HG02884 (cell line): Measurements from ENCODE around the gene PITX3.
"Not testable (repeated sequence)": the region's sequence is repeated elsewhere in the genome, so short reads cannot be mapped to it uniquely, and the experiment has no call there.

Experiments
- ATAC-seq: cut with Tn5 transposase; IDR thresholded peaks from one replicate; pipeline ENCODE4 v1.9.1; 2021; ENCODE audit warnings: mild to moderate bottlenecking, moderate library complexity; ENCODE audit not compliant: unreplicated experiment

Gene PITX3

DNA sequence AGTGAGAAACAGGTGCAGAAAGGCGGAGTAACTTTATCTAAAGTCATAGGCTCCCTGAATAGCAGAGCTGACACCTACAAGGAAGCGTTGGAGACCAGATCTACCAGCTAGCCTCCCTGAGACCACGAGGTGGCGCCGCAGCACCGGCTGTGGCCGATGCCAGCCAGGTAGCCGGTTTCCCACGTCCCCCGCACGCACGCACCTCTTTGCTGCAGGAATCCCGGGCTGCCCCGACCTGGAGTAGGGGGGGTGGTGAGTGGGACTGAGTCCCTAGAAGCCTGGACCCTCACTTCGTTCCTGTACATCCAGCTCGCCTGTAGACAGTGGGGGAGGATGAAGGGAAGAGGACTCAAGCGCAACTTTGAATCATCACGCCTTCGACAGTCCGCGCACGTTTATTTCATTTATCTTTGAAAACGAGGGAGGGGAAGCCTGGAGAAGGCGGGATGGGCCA lies 11.5 kb downstream of the PITX3 start:
- no peak for ATAC-seq

DNA sequence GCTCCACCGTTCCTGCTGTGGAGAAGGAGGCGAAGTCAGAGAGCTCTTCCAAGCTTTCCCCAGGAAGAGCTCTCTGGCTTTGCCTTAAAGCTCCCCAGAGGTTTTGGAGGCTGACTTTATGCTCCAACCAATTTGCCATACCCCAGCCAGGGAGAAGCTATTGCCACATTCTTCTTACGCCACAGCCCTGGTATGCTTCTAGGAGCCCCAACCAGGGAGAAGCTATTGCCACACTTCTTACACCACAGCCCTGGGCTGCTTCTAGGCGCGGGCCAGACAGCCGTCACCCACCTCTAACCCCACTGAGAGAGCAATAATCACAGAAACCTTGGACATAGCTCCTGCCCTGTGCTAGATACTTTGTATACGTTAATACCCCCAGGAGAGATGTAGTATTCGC lies 14.3 kb downstream of the PITX3 start:
- ATAC-seq = no peak

DNA sequence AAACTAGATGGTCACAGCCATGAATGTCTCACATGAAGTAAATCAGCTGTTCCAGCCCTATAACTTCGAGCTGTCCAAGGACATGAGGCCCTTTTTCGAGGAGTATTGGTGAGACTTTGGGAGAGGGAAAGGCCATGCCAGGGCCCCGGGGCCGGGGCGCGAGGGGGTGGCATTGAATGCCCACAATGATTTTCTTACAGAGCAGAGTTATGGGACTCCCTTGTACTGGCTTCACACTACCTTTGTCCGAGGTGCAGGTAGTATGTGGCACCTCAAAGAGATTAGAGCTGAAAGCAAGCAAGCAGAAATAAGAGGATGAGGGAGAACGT lies 14.8 kb downstream of the PITX3 start:
- no peak for ATAC-seq

DNA sequence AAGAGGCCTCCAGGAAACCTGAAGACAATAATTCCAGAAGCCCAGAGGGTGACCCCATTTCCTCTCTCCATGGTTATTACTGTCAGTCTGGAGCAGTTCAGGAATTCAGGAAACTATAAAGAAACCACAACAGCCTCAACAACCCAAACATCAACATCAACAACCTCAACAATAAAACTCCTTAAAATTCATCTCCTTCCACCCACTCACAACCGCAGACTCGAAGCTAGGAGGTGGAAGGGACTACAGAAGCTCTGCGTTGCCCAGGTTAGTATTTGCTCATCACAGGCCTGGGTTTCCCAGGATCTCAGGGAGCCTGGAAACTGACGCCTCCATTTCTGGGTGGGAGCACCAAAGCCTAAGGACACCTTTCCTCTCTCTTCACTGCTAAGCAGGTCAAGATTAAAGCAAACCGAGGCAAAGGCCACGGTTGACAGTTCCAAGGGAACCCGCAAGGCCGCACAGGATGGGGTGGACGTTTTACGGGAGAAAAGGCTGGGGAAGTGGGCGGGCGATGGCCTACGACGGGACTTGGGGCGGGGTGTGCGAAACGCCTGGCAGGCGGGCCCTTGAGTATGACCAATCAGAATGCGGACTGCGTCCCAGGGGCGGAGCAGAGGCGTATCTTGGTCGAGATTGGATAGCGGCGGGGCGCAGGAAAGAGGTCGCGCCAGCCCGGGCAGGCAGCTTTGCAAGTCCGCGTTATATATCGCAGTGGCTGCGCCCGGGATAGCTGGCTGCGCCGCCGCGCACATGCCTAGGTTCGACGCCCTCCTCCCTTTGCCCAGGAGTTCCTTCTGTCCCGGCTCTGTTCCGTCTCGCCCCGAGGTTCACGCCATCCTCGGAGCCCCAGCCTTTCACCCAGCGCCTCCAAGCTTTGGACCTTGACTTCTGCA lies 15.4 kb downstream of the PITX3 start, which contains the start of gene ELOVL3:
TSS of gene ELOVL3 (plus strand) at position 654 of the 896 bp plus-strand sequence. CDS start 250 bp downstream, outside the sequence.
- peak; percentile 78 for ATAC-seq

DNA sequence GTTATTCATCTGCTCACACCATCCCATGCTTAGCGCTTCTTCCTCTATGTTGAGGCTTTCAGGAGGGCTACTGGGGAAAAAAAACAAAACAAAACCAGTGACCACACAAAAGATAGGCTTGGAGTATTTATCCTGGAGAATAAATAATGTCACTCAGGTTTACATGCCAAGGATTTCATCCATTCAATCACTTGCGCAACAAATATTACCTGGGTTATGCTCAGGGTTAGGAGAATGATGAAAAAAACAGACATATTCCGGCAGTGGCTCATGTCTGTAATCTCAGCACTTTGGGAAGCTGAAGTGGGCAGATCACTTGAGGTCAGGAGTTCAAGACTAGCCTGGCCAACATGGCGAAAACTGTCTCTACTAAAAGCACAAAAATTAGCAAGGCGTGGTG lies 18.5 kb downstream of the PITX3 start:
- ATAC-seq = no peak

DNA sequence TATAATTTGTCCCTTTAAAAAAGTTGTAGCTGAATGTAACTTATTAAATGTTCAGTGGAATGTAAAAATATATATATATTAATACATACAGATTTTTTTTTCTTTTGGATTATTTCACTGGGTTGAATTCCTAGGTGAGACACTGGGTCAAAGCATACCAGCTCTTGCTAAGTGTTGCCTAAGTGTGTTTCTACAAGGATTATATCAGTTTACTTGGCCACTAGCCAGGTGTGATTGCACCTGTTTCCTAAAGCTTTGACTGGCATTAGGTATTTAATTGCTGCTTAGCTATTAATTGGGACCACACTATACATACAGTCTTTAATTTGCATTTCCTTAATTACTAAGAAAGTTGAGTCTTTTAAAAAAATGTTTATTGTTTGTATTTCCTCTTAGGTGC lies 20.7 kb downstream of the PITX3 start:
- ATAC-seq = no peak

DNA sequence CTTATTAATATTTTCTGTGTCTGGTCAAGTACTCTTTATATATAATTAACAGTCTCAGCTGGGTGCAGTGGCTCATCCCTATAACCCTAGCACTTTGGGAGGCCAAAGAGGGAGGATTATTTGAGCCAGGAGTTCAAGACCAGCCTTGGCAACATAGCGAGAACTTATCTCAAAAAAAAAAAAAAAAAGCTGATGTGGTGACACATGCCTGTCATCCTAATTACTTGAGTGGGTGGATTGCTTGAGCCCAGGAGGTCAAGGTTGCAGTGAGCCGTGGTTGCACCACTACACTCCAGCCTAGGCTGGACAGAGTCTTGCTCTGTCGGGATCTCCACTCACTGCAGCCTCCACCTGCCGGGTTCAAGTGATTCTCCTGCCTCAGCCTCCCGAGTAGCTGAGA lies 21.9 kb downstream of the PITX3 start:
- no peak for ATAC-seq

DNA sequence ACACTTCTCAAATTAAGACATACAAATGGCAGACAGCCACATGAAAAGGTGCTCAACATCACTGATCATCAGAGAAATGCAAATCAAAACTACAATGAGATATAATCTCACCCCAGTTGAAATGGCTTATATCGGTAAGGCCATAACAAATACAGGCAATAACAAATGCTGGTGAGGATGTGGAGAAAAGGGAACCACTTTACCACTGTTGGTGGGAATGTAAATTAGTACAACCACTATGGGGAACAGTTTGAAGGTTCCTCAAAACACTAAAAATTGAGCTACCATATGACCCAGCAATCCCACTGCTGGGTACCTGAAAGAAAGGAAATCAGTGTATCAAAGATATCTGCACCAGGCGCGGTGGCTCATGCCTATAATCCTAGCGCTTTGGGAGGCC lies 27.7 kb downstream of the PITX3 start:
- ATAC-seq = not testable (repeated sequence)

DNA sequence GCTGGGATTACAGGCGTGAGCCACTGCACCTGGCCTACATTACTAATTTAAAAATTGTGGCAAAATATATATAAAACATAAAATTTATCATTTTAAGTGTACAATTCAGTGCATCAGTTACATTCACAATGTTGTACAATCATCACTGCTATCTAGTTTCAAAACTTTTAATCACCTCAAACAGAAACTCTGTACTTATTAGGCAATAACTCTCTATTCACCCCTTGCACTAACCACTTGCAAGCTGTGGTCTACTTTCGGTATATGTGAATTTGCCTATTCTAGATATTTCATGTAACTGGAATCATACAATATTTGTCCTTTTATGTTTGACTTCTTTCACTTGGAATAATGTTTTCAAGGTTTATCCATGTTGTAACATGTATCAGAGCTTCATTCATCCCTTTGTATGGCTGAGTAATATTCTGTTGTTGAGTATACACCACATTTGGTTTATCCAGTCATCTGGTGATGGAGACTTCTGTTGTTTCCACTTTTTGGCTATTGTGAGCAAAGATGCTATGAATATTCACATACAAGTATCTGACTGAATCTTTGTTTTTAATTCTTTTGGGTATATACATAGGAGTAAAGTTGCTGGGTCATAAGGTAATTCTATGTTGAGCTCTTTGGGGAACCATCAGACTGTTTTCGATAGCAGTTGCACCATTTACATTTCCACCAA lies 29.6 kb downstream of the PITX3 start:
- ATAC-seq = no peak

DNA sequence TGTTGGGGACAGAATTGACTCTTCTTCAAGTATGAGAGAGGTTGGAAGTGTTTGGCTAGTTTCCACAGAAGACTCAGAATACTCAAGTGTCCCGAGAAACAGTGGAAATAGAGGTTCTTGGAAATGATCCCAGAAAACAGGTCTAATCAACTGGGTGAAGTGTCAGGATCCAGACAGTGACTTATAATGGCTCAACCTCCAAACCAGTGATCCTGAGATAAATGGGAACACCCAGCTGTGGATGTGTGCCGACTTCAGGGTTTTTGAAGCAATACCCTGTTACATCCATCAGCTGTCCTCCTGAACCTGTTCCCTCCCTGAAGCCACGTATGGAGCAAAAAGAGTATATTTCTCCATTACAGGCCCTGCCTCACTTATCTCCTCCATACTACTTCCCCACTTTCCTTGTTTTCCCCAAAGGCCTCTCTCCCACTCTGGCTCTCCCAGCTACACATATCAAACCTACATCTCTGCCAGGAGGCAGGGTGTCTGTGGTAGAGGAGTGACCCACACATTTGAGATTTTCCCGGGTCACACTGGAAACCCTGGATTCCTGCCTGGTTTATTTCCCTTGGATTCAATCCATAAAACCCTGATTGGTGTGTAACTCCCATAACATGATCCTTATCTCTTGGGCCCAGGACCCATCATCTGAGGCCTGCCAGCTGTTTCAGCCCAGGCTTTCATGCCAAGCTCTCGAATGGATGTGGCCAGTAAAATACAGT lies 32.8 kb downstream of the PITX3 start:
- ATAC-seq = no peak

DNA sequence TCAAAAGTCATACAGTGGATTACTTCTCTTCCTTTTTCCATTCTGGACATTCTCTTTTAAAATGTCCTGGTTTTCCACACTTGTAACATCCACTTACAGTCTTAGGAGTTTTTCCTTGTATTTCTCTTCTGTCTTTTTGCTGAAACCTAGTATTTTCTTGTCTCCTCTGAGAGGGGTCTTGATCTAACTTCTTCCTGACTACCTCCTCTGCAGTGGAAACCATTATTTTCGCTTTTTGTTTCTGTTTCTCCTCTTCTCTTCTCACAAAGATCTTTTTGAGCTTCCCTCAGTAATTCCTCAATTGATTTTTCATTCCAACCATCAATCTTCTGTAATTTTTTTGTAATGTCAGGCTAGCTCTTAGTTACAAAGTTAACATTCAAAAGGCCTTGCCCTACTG lies 38.9 kb downstream of the PITX3 start:
- no peak for ATAC-seq

DNA sequence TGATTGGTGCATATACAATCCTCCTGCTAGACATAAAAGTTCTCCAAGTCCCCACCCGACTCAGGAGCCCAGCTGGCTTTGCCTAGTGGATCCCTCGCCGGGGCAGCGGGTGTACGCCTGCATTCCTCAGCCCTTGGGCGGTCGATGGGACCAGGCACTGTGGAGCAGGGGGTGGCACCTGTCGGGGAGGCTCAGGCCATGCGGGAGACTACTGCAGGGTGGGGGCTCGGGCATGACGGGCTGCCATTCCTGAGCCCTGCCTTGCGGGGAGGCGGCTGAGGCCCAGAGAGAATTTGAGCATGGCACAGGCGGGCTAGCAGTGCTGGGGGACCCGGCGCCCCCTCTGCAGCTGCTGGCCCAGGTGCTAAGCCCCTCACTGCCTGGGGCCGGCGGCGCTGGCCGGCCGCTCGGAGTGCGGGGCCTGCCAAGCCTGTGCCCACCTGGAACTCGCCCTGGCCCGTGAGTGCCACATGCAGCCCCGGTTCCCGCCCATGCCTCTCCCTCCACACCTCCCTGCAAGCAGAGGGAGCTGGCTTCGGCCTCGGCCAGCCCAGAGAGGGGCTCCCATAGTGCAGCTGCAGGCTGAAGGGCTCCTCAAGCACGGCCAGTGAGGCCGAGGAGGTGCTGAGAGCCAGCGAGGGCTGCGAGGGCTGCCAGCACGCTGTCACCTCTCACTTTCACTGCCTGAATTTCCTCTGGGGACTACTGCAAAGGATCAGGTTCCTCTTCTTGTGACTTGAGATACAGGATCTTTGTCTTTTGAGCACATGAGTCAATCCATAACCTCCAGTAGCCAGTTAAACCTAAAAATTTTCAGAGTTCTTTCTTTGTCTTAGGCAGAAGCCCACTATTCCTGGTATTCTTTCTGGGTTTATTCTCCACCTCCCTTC lies 40.3 kb downstream of the PITX3 start:
- ATAC-seq = no peak

DNA sequence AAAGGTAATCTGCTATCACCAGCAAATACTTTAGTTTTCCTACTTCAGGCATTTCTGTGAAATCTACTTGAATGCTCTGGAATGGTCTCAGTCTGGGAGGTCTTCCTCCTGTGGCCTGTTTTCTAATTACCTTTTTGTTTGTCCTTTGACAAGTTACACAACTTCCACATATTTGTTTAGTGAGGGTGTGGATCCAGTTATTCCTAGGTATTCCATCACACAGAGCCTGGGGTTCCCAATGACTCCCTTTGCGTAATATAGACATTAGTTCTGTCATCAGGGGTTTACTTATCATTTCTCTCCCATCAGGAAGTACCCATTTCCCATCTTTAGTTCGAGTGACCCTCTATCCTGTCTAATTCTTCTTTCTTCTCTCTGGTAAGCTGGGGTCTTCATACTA lies 43.3 kb downstream of the PITX3 start:
- no peak for ATAC-seq

DNA sequence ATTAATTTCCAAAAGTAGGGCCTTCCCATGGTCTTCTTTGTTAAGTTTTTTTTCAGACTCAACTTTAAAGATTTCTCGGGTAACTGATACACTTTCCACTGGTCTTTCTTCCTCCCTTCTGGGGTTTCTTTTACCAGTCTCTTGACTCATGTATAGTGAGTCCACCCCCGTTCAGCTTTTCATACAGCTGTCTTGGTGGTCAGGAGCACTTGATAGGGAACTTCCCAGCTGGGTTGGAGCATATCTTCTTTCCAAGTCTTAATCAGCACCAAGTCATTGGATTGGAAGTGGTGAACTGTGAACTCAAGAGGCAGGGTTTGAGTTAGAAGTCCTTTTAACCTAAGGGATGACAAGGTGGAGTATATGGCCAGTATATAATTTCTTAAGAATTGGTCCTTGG lies 44.4 kb downstream of the PITX3 start:
- no peak for ATAC-seq

DNA sequence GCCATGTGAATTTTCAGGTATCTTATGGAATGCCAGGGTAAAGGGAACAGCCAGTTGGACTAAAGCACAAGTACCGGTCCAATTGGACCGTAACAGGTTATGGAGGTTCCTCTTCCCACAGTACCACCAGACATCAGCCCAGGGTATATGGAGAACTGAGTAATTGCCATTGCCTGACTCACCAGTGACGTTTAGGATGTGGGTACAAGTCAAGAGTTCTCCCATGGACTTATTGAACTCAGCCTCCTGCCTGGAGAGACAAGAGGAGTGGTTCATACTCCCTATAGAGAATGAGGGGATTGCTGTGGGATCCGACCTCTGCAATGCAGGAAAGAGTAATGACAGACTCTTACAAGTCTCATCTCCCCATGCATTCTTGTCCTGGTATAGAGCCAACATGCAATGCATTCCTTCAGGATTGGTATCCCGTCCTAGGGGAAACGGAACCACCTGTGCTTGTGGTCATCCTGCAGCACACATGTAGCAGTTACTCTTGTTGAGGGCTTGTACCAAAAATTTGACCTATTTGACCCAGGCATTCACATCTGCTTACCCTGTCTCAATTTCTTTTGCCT lies 45.9 kb downstream of the PITX3 start:
- no peak for ATAC-seq

DNA sequence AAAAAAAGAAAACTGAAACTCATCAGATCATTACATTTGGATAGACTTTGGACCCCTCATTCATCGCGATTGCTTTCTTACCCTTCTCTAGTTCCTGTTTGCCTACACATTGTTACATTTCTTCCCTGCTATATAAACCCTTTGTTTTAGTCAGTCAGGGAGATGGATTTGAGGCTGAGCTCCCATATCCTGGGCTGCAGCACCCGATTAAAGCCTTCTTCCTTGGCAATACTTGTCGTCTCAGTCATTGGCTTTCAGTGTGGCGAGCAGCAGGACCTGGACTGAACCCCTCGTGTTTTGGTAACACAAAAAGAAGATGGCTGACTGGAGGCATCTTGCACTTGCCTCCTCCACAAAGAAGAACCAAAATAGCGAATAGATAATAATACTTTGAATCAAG lies 49.4 kb downstream of the PITX3 start:
- ATAC-seq = no peak

DNA sequence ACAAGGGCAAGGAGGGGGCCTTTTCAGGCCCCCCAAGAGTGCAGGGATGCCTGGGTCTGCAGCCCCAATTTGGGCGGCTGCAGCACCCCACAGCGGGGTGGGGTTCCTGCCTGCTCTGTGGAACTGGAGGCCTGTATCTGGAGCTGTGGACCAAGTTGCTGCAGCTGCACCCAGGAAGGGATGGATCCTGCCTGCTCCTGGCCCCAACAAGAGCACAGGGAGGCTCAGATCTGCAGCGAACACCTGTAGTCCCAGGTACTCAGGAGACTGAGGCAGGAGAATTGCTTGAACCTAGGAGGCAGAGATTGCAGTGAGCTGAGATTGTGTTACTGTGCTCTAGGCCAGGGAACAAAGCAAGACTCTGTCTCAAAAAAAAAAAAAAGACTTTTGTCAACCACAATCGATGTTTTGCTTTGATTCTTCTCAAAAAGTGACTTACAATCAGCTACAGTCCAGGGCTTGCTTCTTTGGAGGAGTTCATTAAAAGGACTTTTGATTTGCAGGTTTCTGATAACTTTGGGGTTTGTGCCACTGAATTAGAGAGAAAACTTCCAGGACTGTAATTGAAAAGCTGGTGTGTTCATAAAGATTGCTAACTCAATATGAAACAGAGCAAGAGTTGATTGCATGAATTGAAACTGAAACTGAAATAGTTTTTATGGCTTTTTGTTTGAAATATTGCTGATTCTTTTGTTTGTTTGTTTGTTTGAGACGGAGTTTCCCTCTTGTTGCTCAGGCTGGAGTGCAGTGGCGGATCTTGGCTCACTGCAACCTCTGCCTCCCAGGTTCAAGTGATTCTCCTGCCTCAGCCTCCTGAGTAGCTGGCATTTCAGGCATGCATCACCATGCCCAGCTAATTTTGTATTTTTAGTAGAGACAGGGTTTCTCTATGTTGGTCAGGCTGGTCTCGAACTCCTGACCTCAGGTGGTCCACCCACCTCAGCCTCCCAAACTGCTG lies 52.1 kb downstream of the PITX3 start:
- ATAC-seq = not testable (repeated sequence)

DNA sequence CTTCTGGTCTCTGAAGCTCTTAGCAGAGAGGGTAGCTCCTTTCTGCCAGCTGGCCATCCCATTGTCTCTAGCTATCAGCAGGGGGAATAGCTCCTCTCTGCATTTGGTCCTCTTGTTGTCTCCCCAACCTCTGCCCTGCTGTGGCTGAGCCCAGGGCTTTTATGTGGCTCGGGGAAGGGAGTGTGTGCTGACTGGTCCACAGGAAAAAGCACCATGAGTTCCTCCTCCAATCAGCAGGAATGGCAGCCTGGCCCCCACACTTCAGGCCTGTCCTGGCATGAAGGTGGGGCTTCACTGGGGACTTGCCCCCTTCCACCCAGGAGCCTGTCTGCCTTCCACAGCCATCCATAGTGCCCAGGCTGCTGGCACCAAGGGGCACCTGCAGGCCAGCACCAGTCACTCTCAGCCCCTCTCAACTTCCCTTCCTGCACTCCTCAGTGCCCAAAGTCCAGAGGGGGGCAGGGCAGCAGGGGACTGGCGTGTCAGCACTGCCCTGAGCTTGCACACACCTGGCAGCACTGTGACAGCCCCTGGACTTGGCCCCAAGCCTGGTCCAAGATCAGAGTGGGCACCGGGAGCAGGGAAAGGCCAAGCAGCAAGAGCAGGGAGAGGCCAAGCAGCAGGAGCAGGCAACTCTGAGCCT lies 52.9 kb downstream of the PITX3 start:
- ATAC-seq = no peak
